Erythroblast (primary cell): ENCODE data around the gene IFI30.

Experiments
- GATA1 ChIP-seq: IDR thresholded peaks from 2 replicates; pipeline ENCODE4 v1.6.1; 2011; ENCODE audit warnings: low read depth, mild to moderate bottlenecking, control low read depth, low read length, moderate library complexity
- POLR2A ChIP-seq: IDR thresholded peaks from 2 replicates; pipeline ENCODE4 v1.6.1; 2011; ENCODE audit warnings: mild to moderate bottlenecking, low read length

DNA sequence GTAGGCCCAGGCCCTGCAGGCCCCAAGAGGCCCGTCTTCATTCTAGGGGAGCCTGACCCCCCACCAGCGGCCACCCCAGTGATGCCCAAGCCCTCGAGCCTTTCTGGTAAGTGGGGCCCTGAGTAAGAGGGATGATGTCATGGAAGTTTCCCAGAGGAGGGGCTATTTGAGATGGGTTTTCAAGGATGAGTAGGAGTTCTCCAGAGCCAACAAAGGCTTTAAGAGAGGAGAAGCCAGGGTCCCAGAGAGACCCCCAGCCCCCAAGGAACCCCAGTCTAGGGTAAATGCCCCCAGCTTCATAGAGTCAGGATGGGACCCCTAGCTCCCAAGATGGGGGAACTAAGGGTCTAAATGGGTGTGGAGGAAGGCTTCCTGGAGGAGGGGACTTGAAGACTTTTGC lies 29.7 kb upstream of the IFI30 start:
- TF ChIP-seq POLR2A = no peak
- no peak for TF ChIP-seq GATA1
